Endothelial cell of umbilical vein (primary cell): Measurements from ENCODE around the gene CD79B. TPM values are rescaled to one million over a fixed set of nuclear protein-coding genes. Genes with fewer than 3 reads are reported as not detected.

Experiments
- BruUV-seq: library from RNA; stranded (reverse); fragments of 400-500 nt; replicated peaks from 2 replicates; lab custom pipeline; 2021; lab: Mats Ljungman, UMichigan
- CTCF ChIA-PET: fragments of 300-600, 350-600 bp; sonication (Branson Sonifier 250); formaldehyde crosslinking; loops from one replicate; lab custom pipeline; 2021; ENCODE audit warnings: antibody characterized with exemption, inconsistent platforms; lab: Charles Lee
- POLR2A ChIA-PET: fragments of 300-600, 350-600 bp; sonication (Branson Sonifier 250); formaldehyde crosslinking; loops from one replicate; lab custom pipeline; 2021; ENCODE audit warnings: antibody characterized with exemption, inconsistent platforms; lab: Charles Lee
- DNase-seq: peaks from one replicate; pipeline ENCODE4 v3.0.0-alpha.2; 2011; ENCODE audit warnings: low read depth, low spot score
- FAIRE-seq: peaks from 2 replicates; lab custom pipeline; 2011; peaks lifted over from hg19 to GRCh38; lab: Jason Lieb, UNC
- H2AFZ ChIP-seq: 2 replicates; pipeline ENCODE4 v1.6.0; 2012; ENCODE audit warnings: low read depth, low read length, control low read depth, inconsistent platforms
- H3K27ac ChIP-seq: 2 replicates; pipeline ENCODE4 v1.5.1; 2011; ENCODE audit warnings: low read depth, mild to moderate bottlenecking, control low read depth, low read length, moderate library complexity; ENCODE audit not compliant: insufficient read depth
- H3K27me3 ChIP-seq, 2 experiments: 2 replicates each; pipeline versions ENCODE4 v1.6.0 to v1.6.1; 2011; ENCODE audit warnings: low read length in 2 of 2, mixed read lengths in 1 of 2; ENCODE audit not compliant: control insufficient read depth in 2 of 2, insufficient read depth in 2 of 2
- H3K36me3 ChIP-seq, 2 experiments: 2 replicates in 1 of 2; 3 replicates in 1 of 2; pipeline ENCODE4 v1.5.1; 2011; ENCODE audit warnings: low read length in 2 of 2, mild to moderate bottlenecking in 1 of 2, moderate library complexity in 1 of 2; ENCODE audit not compliant: control insufficient read depth in 2 of 2, insufficient read depth in 2 of 2; ENCODE audit errors: extremely low read depth in 1 of 2
- H3K4me1 ChIP-seq: 3 replicates; pipeline ENCODE4 v1.5.1; 2011; ENCODE audit warnings: mild to moderate bottlenecking, low read length; ENCODE audit not compliant: control insufficient read depth, insufficient read depth; ENCODE audit errors: extremely low read depth
- H3K4me2 ChIP-seq: 2 replicates; pipeline ENCODE4 v1.6.1; 2011; ENCODE audit warnings: low read length, control low read depth, mixed read lengths; ENCODE audit not compliant: insufficient read depth
- H3K4me3 ChIP-seq, 3 experiments: fragments of 200-600 bp in 1 of 3; sonication (generic), shearing (Covaris generic) in 1 of 3; replicated peaks in 1 of 3; 2 replicates each; pipeline ENCODE4 v1.5.1; 2011 to 2016; ENCODE audit warnings: control low read depth in 3 of 3, low read length in 3 of 3, mild to moderate bottlenecking in 2 of 3, inconsistent platforms in 1 of 3, low read depth in 1 of 3, moderate library complexity in 1 of 3; ENCODE audit not compliant: insufficient read depth in 1 of 3
- H3K79me2 ChIP-seq: 2 replicates; pipeline ENCODE4 v1.6.0; 2012; ENCODE audit warnings: low read length, inconsistent platforms; ENCODE audit not compliant: control insufficient read depth, insufficient read depth
- H3K9ac ChIP-seq: replicated peaks from 2 replicates; pipeline ENCODE3; 2011; ENCODE audit warnings: low read length, control low read depth; ENCODE audit not compliant: insufficient read depth; ENCODE audit errors: extremely low read depth
- H3K9me1 ChIP-seq: replicated peaks from 3 replicates; pipeline ENCODE4 v1.6.0; 2011; ENCODE audit warnings: mild to moderate bottlenecking, low read length; ENCODE audit not compliant: control insufficient read depth, insufficient read depth; ENCODE audit errors: extremely low read depth
- H3K9me3 ChIP-seq: replicated peaks from 2 replicates; pipeline ENCODE4 v1.5.1; 2012; ENCODE audit warnings: low read length, inconsistent platforms; ENCODE audit not compliant: control insufficient read depth, insufficient read depth
- H4K20me1 ChIP-seq: replicated peaks from 2 replicates; pipeline ENCODE3; 2011; ENCODE audit warnings: mild to moderate bottlenecking, low read length; ENCODE audit not compliant: control insufficient read depth, insufficient read depth; ENCODE audit errors: extremely low read depth
- EZH2 ChIP-seq: IDR thresholded peaks from 2 replicates; pipeline ENCODE4 v1.6.1; 2012; ENCODE audit warnings: borderline replicate concordance, low read depth, mild to moderate bottlenecking, moderate library complexity, low read length, inconsistent platforms; ENCODE audit not compliant: severe bottlenecking
- FOS ChIP-seq: IDR thresholded peaks from 2 replicates; pipeline ENCODE4 v1.6.1; 2011; ENCODE audit warnings: mild to moderate bottlenecking, low read length, moderate library complexity, borderline replicate concordance; ENCODE audit not compliant: insufficient read depth
- GATA2 ChIP-seq: IDR thresholded peaks from 2 replicates; pipeline ENCODE4 v1.7.0; 2011; ENCODE audit warnings: low read depth, mild to moderate bottlenecking, moderate library complexity, mixed read lengths, low read length; ENCODE audit not compliant: insufficient read length, insufficient read depth
- JUN ChIP-seq: IDR thresholded peaks from 2 replicates; pipeline ENCODE4 v1.6.1; 2011; ENCODE audit warnings: borderline replicate concordance, low read depth; ENCODE audit not compliant: insufficient read length, insufficient read depth
- MYC ChIP-seq: IDR thresholded peaks from one replicate; pipeline ENCODE4 v1.6.1; 2011; ENCODE audit warnings: mild to moderate bottlenecking, low read depth, low read length
- POLR2A ChIP-seq: IDR thresholded peaks from 2 replicates; pipeline ENCODE4 v1.6.1; 2012; ENCODE audit warnings: low read depth, mild to moderate bottlenecking, control low read depth, low read length
- POLR2AphosphoS5 ChIP-seq: IDR thresholded peaks from 2 replicates; pipeline ENCODE4 v1.6.1; 2012; ENCODE audit warnings: low read depth, mild to moderate bottlenecking, control low read depth, low read length, moderate library complexity; ENCODE audit not compliant: insufficient read depth
- dilution Hi-C: fragments of 300-500 bp; cut with MboI; formaldehyde crosslinking; loops from one replicate; pipeline ENCODE4 v1.15.0; 2019; ENCODE audit warnings: low sequenced_read_pairs; ENCODE audit not compliant: extremely low pct_ligation_motif_present
- intact Hi-C: fragments of 100-400 bp; cut with micrococcal nuclease; formaldehyde crosslinking; loops from one replicate; pipeline ENCODE4 v1.10.0; 2022
- polyA plus RNA-seq, 4 experiments: library from polyadenylated mRNA; depleted of rRNA in 3 of 4; stranded (reverse) in 3 of 4; unstranded in 1 of 4; fragments of >200 nt; gene quantifications; 2 replicates each; pipeline versions ENCODE4 v1.2.1 to v1.2.3, GENCODE V29; 2011 to 2012; ENCODE audit warnings: missing spikeins in 1 of 4
- total RNA-seq: library from RNA; stranded (reverse); gene quantifications from 2 replicates; pipeline ENCODE4 v1.2.3, GENCODE V29; 2021
- TF ChIP-seq, protein P1 (sequence below): IDR thresholded peaks from 2 replicates; pipeline ENCODE4 v1.6.1; 2011; ENCODE audit not compliant: insufficient read depth, insufficient read length
- TF ChIP-seq, protein P2 (sequence below), 2 donors: IDR thresholded peaks; 1 replicate in 1 of 2; 2 replicates in 1 of 2; pipeline ENCODE4 v1.5.1; 2011; ENCODE audit warnings: low read length in 2 of 2, mild to moderate bottlenecking in 2 of 2, moderate library complexity in 2 of 2, control low read depth in 1 of 2, inconsistent platforms in 1 of 2, low read depth in 1 of 2; ENCODE audit not compliant: insufficient read depth in 1 of 2; ENCODE audit errors: extremely low read depth in 1 of 2

CD79B gene
- total and polyA plus RNA-seq, 2 donors (not counting 3 experiments of a cell fraction or from before 2014, with no cell fraction given): 2.1 to 3.9 TPM

DNA sequence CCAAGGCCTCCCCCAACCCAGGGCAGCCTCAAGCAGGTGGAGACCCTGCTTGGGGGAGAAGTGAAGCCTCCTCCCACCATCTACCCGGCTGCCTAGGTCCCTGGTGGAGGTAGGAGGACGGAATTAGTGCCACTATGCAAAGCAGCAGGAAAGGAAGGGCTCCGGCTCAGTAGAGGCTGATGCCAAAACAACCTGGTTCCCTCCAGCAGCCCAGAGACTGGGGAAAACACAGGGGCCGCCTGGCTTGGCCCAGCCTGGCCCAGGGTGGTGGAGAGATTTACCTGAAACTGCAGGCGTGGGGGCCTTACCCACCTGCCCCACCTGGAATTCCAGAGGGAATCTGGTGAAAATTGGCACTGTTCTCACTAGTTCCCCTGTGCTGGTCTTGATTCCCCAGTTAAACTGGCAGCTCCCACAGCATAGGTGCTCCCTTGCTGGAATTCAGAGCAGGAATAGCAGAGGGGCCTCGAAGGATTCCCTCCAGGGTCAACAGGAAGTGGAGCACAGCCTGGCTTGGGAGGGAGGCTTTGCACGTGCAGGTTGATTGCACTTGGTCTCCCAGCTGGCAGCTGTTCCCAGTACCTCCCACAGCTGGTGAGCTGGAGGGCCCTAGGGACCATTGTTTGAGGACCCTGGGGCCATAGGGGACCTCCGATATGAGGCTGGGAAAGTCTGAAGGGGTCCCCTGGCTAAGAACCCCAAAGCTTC, 4.5 kb downstream of the CD79B start:
- H3K9me3 ChIP-seq: no peaks in the 10 kb centered on the region
- ChIA-PET CTCF (interaction anchor here (0.6 to 3.5 kb wide), 7 partner anchors 8 to 206 kb away, joined by 4 to 26 read pairs (median 5); no protein-coding TSS in a partner anchor), POLR2A (interaction anchor here (0.5 kb wide), 1 partner anchor 9 kb away, joined by 3 read pairs; no protein-coding TSS in a partner anchor)
- no peak for FAIRE-seq
- intact Hi-C loops: no loop called here
- H3K4me3 ChIP-seq: no peak overlapping the region
- no peaks in the 10 kb centered on the region for H3K79me2 ChIP-seq
- no peak overlapping the region for H3K4me2 ChIP-seq
- H2AFZ ChIP-seq: no peak overlapping the region
- no peaks in the 10 kb centered on the region for H3K9me1 ChIP-seq
- dilution Hi-C loops: no loop called here
- no peaks in the 10 kb centered on the region for H3K36me3 ChIP-seq
- TF ChIP-seq EZH2: no peak
- TF ChIP-seq, protein P1, sequence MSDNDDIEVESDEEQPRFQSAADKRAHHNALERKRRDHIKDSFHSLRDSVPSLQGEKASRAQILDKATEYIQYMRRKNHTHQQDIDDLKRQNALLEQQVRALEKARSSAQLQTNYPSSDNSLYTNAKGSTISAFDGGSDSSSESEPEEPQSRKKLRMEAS: no peak
- TF ChIP-seq, protein P2, sequence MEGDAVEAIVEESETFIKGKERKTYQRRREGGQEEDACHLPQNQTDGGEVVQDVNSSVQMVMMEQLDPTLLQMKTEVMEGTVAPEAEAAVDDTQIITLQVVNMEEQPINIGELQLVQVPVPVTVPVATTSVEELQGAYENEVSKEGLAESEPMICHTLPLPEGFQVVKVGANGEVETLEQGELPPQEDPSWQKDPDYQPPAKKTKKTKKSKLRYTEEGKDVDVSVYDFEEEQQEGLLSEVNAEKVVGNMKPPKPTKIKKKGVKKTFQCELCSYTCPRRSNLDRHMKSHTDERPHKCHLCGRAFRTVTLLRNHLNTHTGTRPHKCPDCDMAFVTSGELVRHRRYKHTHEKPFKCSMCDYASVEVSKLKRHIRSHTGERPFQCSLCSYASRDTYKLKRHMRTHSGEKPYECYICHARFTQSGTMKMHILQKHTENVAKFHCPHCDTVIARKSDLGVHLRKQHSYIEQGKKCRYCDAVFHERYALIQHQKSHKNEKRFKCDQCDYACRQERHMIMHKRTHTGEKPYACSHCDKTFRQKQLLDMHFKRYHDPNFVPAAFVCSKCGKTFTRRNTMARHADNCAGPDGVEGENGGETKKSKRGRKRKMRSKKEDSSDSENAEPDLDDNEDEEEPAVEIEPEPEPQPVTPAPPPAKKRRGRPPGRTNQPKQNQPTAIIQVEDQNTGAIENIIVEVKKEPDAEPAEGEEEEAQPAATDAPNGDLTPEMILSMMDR (IDR thresholded peaks at IDR 0.05; ENCODE audit: extremely low read depth in 1 of 2, insufficient read depth in 1 of 2, low read depth in 1 of 2, low read length in 2 of 2): no peak
- no peak for TF ChIP-seq FOS
- TF ChIP-seq MYC: no peak
- no peak for TF ChIP-seq POLR2AphosphoS5
- TF ChIP-seq JUN: no peak
- TF ChIP-seq POLR2A: no peak
- no peak for TF ChIP-seq GATA2
- BruUV-seq: no TSS peak
- H3K9ac ChIP-seq: no peak overlapping the region
- no peak for DNase-seq
- H3K27ac ChIP-seq: no peak overlapping the region
- H3K27me3 ChIP-seq: no peaks in the 10 kb centered on the region
- H3K4me1 ChIP-seq: peaks cover 4% of the 10 kb centered on the region
- no peaks in the 10 kb centered on the region for H4K20me1 ChIP-seq
